Activated CD8-positive, alpha-beta memory T cell treated with anti-CD3 and anti-CD28 coated beads for 48 hours (primary cell): ENCODE measurements around the gene GON4L.
"Not testable (repeated sequence)": the region's sequence is repeated elsewhere in the genome, so short reads cannot be mapped to it uniquely, and the experiment has no call there.

Source experiments
- DNase-seq, 3 experiments: peaks; one replicate each; pipeline ENCODE4 v3.0.0-alpha.2; 2020; ENCODE audit warnings: low read depth in 2 of 3, low spot score in 2 of 3

GON4L gene

DNA sequence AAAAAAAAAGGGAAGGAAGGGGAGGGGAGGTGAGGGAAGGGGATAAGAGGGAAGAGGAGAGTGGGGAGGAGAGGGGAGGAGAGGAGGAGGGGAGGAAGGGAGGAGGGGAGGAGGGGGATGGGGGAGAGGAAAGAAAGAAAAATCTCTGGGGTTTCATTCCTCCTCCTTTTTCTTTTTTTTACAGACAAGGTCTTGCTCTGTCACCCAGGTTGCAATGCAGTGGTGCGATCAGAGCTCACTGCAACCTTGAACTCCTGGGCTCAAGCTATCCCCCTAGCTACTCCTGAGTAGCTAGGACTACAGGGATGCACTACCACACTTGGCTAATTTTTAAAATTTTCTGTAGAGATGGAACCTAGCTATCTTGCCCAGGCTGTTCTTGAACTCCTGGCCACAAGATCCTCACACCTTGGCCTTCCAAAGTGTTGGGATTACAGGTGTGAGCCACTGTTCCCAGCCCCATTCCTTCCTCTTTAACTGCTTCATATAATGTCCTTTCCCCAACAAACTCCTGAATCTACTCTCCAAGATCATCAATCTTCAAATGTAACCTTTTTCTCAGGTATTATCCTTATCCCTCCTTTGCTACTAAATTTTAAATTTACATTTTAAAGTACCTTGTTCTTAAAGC, 23.2 kb downstream of the GON4L start:
- no peak for DNase-seq

- no peak for DNase-seq
Measured at GRCh38 chr1:155831279-155831976, 25.6 kb downstream of the GON4L start.

DNA sequence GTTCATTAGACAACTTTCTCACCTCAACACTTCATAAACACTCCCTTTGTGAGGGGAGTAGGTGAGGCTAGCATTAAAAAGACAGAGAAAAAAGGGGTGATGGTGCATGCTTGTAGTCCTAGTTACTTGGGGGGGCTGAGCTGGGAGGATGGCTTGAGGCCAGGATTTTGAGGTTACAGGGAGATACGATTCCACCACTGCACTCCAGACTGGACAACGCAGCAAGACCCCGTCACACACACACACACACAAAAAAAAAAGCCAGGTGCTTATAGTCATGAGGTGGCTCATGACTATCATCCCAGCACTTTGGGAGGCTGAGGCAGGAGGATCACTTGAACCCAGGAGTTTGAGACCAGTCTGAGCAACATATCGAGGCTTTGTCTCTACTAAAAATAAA, 29.6 kb downstream of the GON4L start:
- no peak for DNase-seq

DNA sequence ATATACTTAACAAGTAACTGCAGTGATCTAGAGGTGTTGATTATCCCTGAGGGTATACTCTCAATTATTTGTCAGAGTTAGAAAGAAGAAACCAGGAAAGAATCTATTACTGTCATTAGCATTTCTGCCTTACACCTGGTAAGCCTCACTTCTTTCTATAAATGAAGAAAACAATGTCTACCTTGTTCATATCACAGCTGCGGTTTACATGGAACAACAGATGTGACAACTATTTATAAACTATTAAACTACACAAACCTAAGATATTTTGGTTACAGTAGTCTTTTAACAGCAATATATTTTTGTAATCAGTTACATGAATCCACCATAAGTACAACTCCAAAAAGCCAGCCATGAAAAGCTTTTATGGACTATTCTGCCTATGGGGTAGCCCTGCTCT, 40.7 kb downstream of the GON4L start:
- no peak for DNase-seq

DNA sequence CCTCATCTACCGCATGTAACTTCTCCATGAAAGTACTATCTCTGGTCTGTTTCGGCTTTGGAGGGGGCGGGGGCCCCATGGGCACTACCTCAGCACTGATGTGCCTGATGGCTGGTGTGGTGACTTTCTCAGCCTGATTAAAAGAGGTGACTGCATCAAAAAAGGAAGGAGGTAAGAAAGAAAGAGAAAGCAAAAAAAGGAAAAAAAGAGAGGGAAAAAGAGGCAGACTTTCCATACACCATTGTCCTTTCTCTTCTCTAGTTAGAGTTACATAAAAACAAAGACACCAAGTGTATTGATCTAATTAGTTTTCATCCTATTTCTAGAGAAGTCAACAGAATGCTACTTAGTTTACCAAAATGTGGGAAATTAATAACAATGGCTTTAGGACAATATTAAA, 43.3 kb downstream of the GON4L start:
- DNase-seq, result no peak

- DNase-seq, result no peak
Measured at GRCh38 chr1:155812878-155813277, 44.1 kb downstream of the GON4L start.

GRCh38 chr1:155809088-155809487, 47.9 kb downstream of the GON4L start:
- no peak for DNase-seq

DNA sequence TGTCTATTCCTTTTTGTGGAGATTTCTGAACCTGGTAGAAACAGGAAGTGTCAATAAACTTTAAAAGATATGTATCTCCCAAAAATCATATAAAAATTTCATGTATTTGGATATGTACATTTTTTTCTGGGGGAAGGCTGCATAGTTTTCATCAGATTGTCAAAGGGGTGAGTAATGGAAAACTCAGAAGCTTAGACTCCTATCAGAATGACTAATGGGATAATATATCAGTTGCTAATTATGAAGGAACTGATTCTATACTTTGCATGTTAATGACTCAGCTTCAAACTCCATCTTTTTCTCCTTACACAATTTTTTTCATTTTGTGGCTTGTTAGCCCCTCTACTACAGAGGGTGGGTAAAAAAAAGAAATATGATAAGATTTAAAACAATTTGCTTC, 55.9 kb downstream of the GON4L start:
- no peak for DNase-seq

GRCh38 chr1:155795618-155796017, 61.4 kb downstream of the GON4L start:
- DNase-seq, result not testable (repeated sequence)

- DNase-seq, result no peak
Measured at GRCh38 chr1:155794605-155795245, 62.3 kb downstream of the GON4L start.

GRCh38 chr1:155793213-155793612, 63.8 kb downstream of the GON4L start:
- no peak for DNase-seq

GRCh38 chr1:155777582-155777981, 79.4 kb downstream of the GON4L start:
- no peak for DNase-seq

DNA sequence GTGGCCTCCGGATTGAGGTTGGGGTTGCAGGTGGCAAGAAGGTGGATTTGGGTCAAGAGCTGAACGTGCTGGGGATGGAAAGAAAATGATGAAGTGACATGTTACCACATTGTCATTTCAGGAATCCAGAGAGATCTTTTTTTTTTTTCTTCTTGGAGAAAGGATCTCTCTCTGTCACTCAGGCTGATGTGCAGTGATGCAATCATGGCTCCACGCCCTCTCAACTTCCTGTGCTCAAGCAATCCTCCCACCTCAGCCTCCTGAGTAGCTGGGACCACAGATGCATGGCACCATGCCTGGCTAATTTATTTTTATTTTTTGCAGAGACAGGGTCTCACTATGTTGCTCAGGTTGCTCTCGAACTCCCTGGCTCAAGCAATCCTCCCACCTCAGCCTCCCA, 80.6 kb downstream of the GON4L start:
- no peak for DNase-seq

DNA sequence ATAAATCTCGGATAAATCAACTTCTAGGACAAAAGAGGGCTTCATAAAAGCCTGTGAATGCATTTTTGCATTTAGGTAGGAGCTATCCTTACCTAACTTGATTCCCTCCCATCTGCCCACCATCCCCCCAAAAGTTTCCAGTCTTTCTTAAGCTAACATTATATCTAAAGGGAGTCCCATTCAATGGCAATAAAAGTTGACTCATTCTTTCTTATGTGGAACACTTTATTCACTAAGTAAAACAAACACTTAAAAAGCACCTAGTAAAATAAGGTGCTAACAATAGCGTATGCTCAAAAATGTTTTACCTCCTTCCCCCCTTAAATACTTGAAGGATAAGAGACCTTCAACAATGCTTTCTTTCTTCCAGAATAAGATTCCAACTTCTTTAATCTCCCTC, 83.8 kb downstream of the GON4L start:
- DNase-seq, result no peak

GRCh38 chr1:155769257-155769656, 87.8 kb downstream of the GON4L start:
- no peak for DNase-seq

GRCh38 chr1:155767399-155767989, 89.5 kb downstream of the GON4L start:
- not testable (repeated sequence) for DNase-seq

- DNase-seq, result not testable (repeated sequence)
Measured at GRCh38 chr1:155763989-155764388, 93.0 kb downstream of the GON4L start.

- not testable (repeated sequence) for DNase-seq
Measured at GRCh38 chr1:155763090-155763815, 93.8 kb downstream of the GON4L start.

- no peak for DNase-seq
Measured at GRCh38 chr1:155761736-155762405, 95.1 kb downstream of the GON4L start.

DNA sequence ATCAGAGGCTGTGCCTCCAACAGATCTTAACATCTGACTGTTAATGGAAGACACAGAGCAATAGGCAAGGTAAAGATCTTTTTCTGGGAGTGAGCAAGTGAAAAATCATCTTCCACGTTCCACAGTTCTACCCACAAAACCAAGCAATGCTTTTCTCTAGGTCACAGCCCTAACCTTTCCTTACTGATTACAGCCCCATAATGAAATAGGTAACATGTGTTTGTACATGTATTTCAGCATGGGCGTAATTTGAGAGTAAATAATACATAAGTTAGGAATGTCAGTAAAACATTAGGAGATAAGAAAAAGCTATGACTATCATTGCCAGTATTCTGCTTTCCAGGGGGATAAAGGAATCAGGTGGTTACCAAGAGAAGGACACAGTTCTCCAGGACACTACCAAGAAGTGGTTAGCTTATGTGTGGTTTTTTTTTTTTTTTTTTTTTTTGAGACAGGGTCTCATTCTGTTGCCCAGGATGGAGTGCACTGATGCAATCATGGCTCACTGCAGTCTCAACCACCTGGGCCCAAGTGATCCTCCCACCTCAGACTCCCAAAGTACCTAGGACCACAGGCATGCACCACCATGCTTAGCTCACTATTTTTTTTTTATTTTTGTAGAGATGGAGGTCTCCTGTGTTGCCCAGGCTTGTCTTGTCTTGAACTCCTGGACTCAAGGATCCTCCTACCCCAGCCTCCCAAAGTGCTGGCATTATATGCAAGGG, 96.1 kb downstream of the GON4L start:
- no peak for DNase-seq
